HEK293 (cell line): ENCODE results near the gene DVL3.

Experiments
- BCL11B ChIP-seq: fragments of 450-650 bp; formaldehyde crosslinking; IDR thresholded peaks from 2 replicates; pipeline ENCODE4 v1.5.1; 2016; ENCODE audit warnings: low read depth, missing biosample characterization, missing genetic modification characterization
- GLI4 ChIP-seq: fragments of 450-650 bp; formaldehyde crosslinking; IDR thresholded peaks from 2 replicates; pipeline ENCODE4 v1.5.1; 2016; ENCODE audit warnings: missing biosample characterization, missing genetic modification characterization
- GLIS1 ChIP-seq: fragments of 450-650 bp; formaldehyde crosslinking; IDR thresholded peaks from 2 replicates; pipeline ENCODE4 v1.5.1; 2016; ENCODE audit warnings: missing biosample characterization, missing genetic modification characterization
- KLF1 ChIP-seq: fragments of 450-650 bp; formaldehyde crosslinking; IDR thresholded peaks from 2 replicates; pipeline ENCODE4 v1.5.1; 2016; ENCODE audit warnings: missing biosample characterization, missing genetic modification characterization
- KLF17 ChIP-seq: fragments of 450-650 bp; formaldehyde crosslinking; IDR thresholded peaks from 2 replicates; pipeline ENCODE4 v1.5.1; 2016; ENCODE audit warnings: missing biosample characterization, missing genetic modification characterization
- KLF9 ChIP-seq: fragments of 450-650 bp; formaldehyde crosslinking; IDR thresholded peaks from 2 replicates; pipeline ENCODE4 v1.5.1; 2016; ENCODE audit warnings: missing biosample characterization, missing genetic modification characterization, low read depth
- MEIS1 ChIP-seq: sonication (generic); formaldehyde crosslinking; IDR thresholded peaks from 2 replicates; pipeline ENCODE4 v1.8.1; 2022; ENCODE audit warnings: missing genetic modification reagents, mild to moderate bottlenecking, borderline replicate concordance
- RBAK ChIP-seq: fragments of 450-650 bp; formaldehyde crosslinking; IDR thresholded peaks from 2 replicates; pipeline ENCODE4 v1.5.1; 2016; ENCODE audit warnings: missing biosample characterization, missing genetic modification characterization
- SP2 ChIP-seq: fragments of 450-650 bp; formaldehyde crosslinking; IDR thresholded peaks from 2 replicates; pipeline ENCODE4 v1.5.1; 2016; ENCODE audit warnings: missing biosample characterization, missing genetic modification characterization
- SP7 ChIP-seq: fragments of 450-650 bp; formaldehyde crosslinking; IDR thresholded peaks from 2 replicates; pipeline ENCODE4 v1.5.1; 2016; ENCODE audit warnings: missing biosample characterization, missing genetic modification characterization
- YY1 ChIP-seq: fragments of 450-650 bp; formaldehyde crosslinking; IDR thresholded peaks from 2 replicates; pipeline ENCODE4 v1.5.1; 2018; ENCODE audit warnings: missing biosample characterization, missing genetic modification characterization
- ZBTB11 ChIP-seq: fragments of 450-650 bp; formaldehyde crosslinking; conservative IDR thresholded peaks from 2 replicates; pipeline ENCODE4 v1.5.1; 2016; ENCODE audit warnings: low read depth, missing biosample characterization, missing genetic modification characterization
- ZBTB26 ChIP-seq: fragments of 450-650 bp; formaldehyde crosslinking; optimal IDR thresholded peaks from 2 replicates; pipeline ENCODE3; 2016; ENCODE audit warnings: missing biosample characterization, mild to moderate bottlenecking, missing genetic modification characterization
- ZBTB6 ChIP-seq: fragments of 450-650 bp; formaldehyde crosslinking; IDR thresholded peaks from 2 replicates; pipeline ENCODE4 v1.5.1; 2017; ENCODE audit warnings: missing biosample characterization, missing genetic modification characterization
- ZBTB8A ChIP-seq: fragments of 450-650 bp; formaldehyde crosslinking; IDR thresholded peaks from 2 replicates; pipeline ENCODE4 v1.5.1; 2016; ENCODE audit warnings: missing biosample characterization, missing genetic modification characterization
- ZFHX2 ChIP-seq: fragments of 450-650 bp; formaldehyde crosslinking; conservative IDR thresholded peaks from 2 replicates; pipeline ENCODE4 v1.5.1; 2016; ENCODE audit warnings: missing biosample characterization, missing genetic modification characterization
- ZFP37 ChIP-seq: fragments of 450-650 bp; formaldehyde crosslinking; IDR thresholded peaks from 2 replicates; pipeline ENCODE4 v1.5.1; 2016; ENCODE audit warnings: missing biosample characterization, missing genetic modification characterization
- ZIC2 ChIP-seq: fragments of 450-650 bp; formaldehyde crosslinking; IDR thresholded peaks from 2 replicates; pipeline ENCODE4 v1.5.1; 2016; ENCODE audit warnings: missing biosample characterization, missing genetic modification characterization
- ZNF175 ChIP-seq: fragments of 450-650 bp; formaldehyde crosslinking; IDR thresholded peaks from 2 replicates; pipeline ENCODE4 v1.5.1; 2016; ENCODE audit warnings: missing biosample characterization, missing genetic modification characterization
- ZNF184 ChIP-seq: fragments of 450-650 bp; IDR thresholded peaks from 2 replicates; pipeline ENCODE4 v1.5.1; 2018; ENCODE audit warnings: missing biosample characterization, mild to moderate bottlenecking, missing genetic modification characterization
- ZNF280C ChIP-seq: fragments of 450-650 bp; formaldehyde crosslinking; IDR thresholded peaks from 2 replicates; pipeline ENCODE4 v1.5.1; 2016; ENCODE audit warnings: missing biosample characterization, missing genetic modification characterization
- ZNF311 ChIP-seq: fragments of 450-650 bp; formaldehyde crosslinking; IDR thresholded peaks from 2 replicates; pipeline ENCODE4 v1.5.1; 2017; ENCODE audit warnings: missing biosample characterization, missing genetic modification characterization, borderline replicate concordance
- ZNF335 ChIP-seq: fragments of 450-650 bp; formaldehyde crosslinking; conservative IDR thresholded peaks from 2 replicates; pipeline ENCODE4 v1.5.1; 2016; ENCODE audit warnings: missing biosample characterization, missing genetic modification characterization
- ZNF341 ChIP-seq: fragments of 450-650 bp; formaldehyde crosslinking; IDR thresholded peaks from 2 replicates; pipeline ENCODE4; 2016; ENCODE audit warnings: low read depth, missing biosample characterization, missing genetic modification characterization
- ZNF558 ChIP-seq: fragments of 450-650 bp; formaldehyde crosslinking; IDR thresholded peaks from 2 replicates; pipeline ENCODE4 v1.5.1; 2016; ENCODE audit warnings: missing biosample characterization, missing genetic modification characterization
- ZNF560 ChIP-seq: fragments of 450-650 bp; formaldehyde crosslinking; IDR thresholded peaks from 2 replicates; pipeline ENCODE4 v1.5.1; 2017; ENCODE audit warnings: missing biosample characterization, missing genetic modification characterization, borderline replicate concordance
- ZNF600 ChIP-seq: fragments of 450-650 bp; formaldehyde crosslinking; IDR thresholded peaks from 2 replicates; pipeline ENCODE4 v1.5.1; 2016; ENCODE audit warnings: missing biosample characterization, missing genetic modification characterization
- ZNF610 ChIP-seq: fragments of 450-650 bp; formaldehyde crosslinking; IDR thresholded peaks from 2 replicates; pipeline ENCODE4 v1.5.1; 2016; ENCODE audit warnings: missing biosample characterization, missing genetic modification characterization, borderline replicate concordance
- ZSCAN30 ChIP-seq: fragments of 450-650 bp; IDR thresholded peaks from 2 replicates; pipeline ENCODE4 v1.5.1; 2018; ENCODE audit warnings: missing biosample characterization, mild to moderate bottlenecking, missing genetic modification characterization, moderate library complexity
- ZSCAN4 ChIP-seq: fragments of 450-650 bp; formaldehyde crosslinking; IDR thresholded peaks from 2 replicates; pipeline ENCODE4 v1.5.1; 2017; ENCODE audit warnings: missing biosample characterization, missing genetic modification characterization

The DVL3 gene

GRCh38 chr3:184185461-184186183 is 30.4 kb downstream of the DVL3 start (continued):
- no peak; the same call in 1 of the 2 replicates for TF ChIP-seq YY1
- TF ChIP-seq ZNF341 (tag by site-specific recombination) = peak; percentile 88
- TF ChIP-seq ZBTB8A (tag by site-specific recombination) = peak; percentile 73
- 0 out of 2 replicates have a peak, but pooled peaks have one; percentile 14 for TF ChIP-seq BCL11B (tag by site-specific recombination)
- TF ChIP-seq KLF17 = peak; percentile 72
- no peak for TF ChIP-seq RBAK
- peak; percentile 42; the same call in 1 of the 2 replicates for TF ChIP-seq KLF1 (tag by site-specific recombination)
- TF ChIP-seq ZSCAN30 (tag by site-specific recombination) = peak; percentile 74
- peak; percentile 56; the same call in 1 of the 2 replicates for TF ChIP-seq ZFP37 (tag by site-specific recombination)
- TF ChIP-seq ZSCAN4 (tag by site-specific recombination) = no peak
- TF ChIP-seq ZNF560 (tag by site-specific recombination) = no peak
- no peak for TF ChIP-seq GLI4
- TF ChIP-seq ZNF335 = peak; percentile 95
- peak; percentile 96 for TF ChIP-seq ZBTB26 (tag by site-specific recombination)
- TF ChIP-seq ZNF558 (tag by site-specific recombination) = no peak
- TF ChIP-seq ZFHX2 (tag by site-specific recombination) = no peak
- TF ChIP-seq ZBTB6 (tag by site-specific recombination) = peak; percentile 33; the same call in 1 of the 2 replicates
- TF ChIP-seq KLF9 (tag by site-specific recombination) = peak; percentile 76
- TF ChIP-seq SP7 (tag by site-specific recombination) = peak; percentile 61
- TF ChIP-seq ZNF175 (tag by site-specific recombination) = no peak
- TF ChIP-seq ZIC2 (tag by site-specific recombination) = peak; percentile 36; the same call in 1 of the 2 replicates
- peak; percentile 94 for TF ChIP-seq SP2 (tag by site-specific recombination)
- no peak for TF ChIP-seq ZNF311 (tag by site-specific recombination)
- 0 out of 2 replicates have a peak, but pooled peaks have one; percentile 17 for TF ChIP-seq ZNF184 (tag by site-specific recombination)
- 0 out of 2 replicates have a peak, but pooled peaks have one; percentile 37 for TF ChIP-seq ZBTB11 (tag by site-specific recombination)
- TF ChIP-seq MEIS1 (CRISPR knock-in tag) = no peak
- peak; percentile 49; the same call in 1 of the 2 replicates for TF ChIP-seq ZNF610
- TF ChIP-seq ZNF280C (tag by site-specific recombination) = no peak
- TF ChIP-seq ZNF600 (tag by site-specific recombination) = peak; percentile 86
- TF ChIP-seq GLIS1 (tag by site-specific recombination) = peak; percentile 80
